DOHH2 (cell line): Measurements from ENCODE around the gene EEPD1.

Experiments
- H3F3A ChIP-seq: fragments of 200-600 bp; sonication (generic), shearing (Covaris generic); 2 replicates; pipeline ENCODE4 v1.6.0; 2016; ENCODE audit warnings: antibody characterized with exemption, mild to moderate bottlenecking; ENCODE audit not compliant: control insufficient read depth, insufficient read depth
- H3K27ac ChIP-seq: fragments of 200-600 bp; sonication (generic); 2 replicates; pipeline ENCODE4 v1.5.1; 2014; ENCODE audit warnings: low read depth, mild to moderate bottlenecking, low read length, moderate library complexity
- H3K27me3 ChIP-seq: fragments of 200-600 bp; sonication (generic); 2 replicates; pipeline ENCODE4 v1.6.1; 2014; ENCODE audit warnings: mild to moderate bottlenecking, low read length, mixed read lengths; ENCODE audit not compliant: control insufficient read depth
- H3K36me3 ChIP-seq: fragments of 200-600 bp; sonication (generic); 2 replicates; pipeline ENCODE4 v1.6.1; 2014; ENCODE audit warnings: mild to moderate bottlenecking, low read length, moderate library complexity, mixed read lengths; ENCODE audit not compliant: control insufficient read depth
- H3K4me1 ChIP-seq: fragments of 200-600 bp; sonication (generic); 2 replicates; pipeline ENCODE4 v1.6.1; 2014; ENCODE audit warnings: mild to moderate bottlenecking, low read length, mixed read lengths; ENCODE audit not compliant: control insufficient read depth
- H3K4me2 ChIP-seq: fragments of 200-600 bp; sonication (generic); 2 replicates; pipeline ENCODE4 v1.6.0; 2014; ENCODE audit warnings: mild to moderate bottlenecking, low read length, moderate library complexity
- H3K4me3 ChIP-seq: fragments of 200-600 bp; sonication (generic); 2 replicates; pipeline ENCODE4 v1.5.1; 2014; ENCODE audit warnings: mild to moderate bottlenecking, low read length, mixed read lengths
- H3K79me2 ChIP-seq: fragments of 200-600 bp; sonication (generic); 2 replicates; pipeline ENCODE4 v1.6.1; 2014; ENCODE audit warnings: mild to moderate bottlenecking, low read length, mixed read lengths; ENCODE audit not compliant: control insufficient read depth
- H3K9me2 ChIP-seq: fragments of 200-600 bp; sonication (generic); replicated peaks from 2 replicates; pipeline ENCODE4 v1.6.1; 2014; ENCODE audit warnings: mild to moderate bottlenecking, low read length, mixed read lengths; ENCODE audit not compliant: control insufficient read depth
- H3K9me3 ChIP-seq: fragments of 200-600 bp; sonication (generic); 2 replicates; pipeline ENCODE4 v1.6.1; 2014; ENCODE audit warnings: antibody characterized with exemption, low read length, mixed read lengths; ENCODE audit not compliant: control insufficient read depth, insufficient read depth
- H4K20me1 ChIP-seq: fragments of 200-600 bp; sonication (generic); 2 replicates; pipeline ENCODE4 v1.6.0; 2014; ENCODE audit warnings: low read depth, mild to moderate bottlenecking, antibody characterized with exemption, low read length, moderate library complexity; ENCODE audit not compliant: control insufficient read depth, insufficient read depth
- EZH2phosphoT487 ChIP-seq: fragments of 200-600 bp; sonication (generic); IDR thresholded peaks from 2 replicates; pipeline ENCODE4 v1.6.1; 2017; ENCODE audit warnings: borderline replicate concordance, mild to moderate bottlenecking, antibody characterized with exemption, low read length, moderate library complexity, mixed read lengths
- TF ChIP-seq, protein P1 (sequence below): fragments of 200-600 bp; sonication (generic); IDR thresholded peaks from one replicate; pipeline ENCODE4 v1.5.1; 2014; ENCODE audit warnings: antibody characterized with exemption, mild to moderate bottlenecking, low read depth, low read length; ENCODE audit not compliant: poor library complexity, severe bottlenecking

EEPD1 gene

DNA sequence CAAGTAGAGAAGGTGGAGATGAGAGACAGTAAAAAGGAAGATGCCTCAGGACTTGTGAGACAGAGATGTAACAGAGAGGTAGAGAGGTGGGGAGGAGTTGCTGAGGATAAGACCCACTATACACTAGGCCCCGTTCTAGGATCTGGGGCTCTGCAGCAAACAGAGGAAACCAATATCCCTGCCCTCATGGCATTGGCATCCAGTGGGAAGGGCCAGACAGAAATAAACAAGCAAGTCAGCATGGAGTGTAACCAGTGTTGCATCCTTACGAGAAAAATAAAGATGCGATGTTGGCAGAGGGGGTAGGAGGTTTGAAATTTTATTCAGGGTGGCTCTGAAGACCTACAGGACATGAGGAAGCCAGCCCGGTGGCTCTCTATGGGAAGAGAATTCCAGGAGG, 22.0 kb upstream of the EEPD1 start:
- no peaks in the 10 kb centered on the region for H3K9me3 ChIP-seq
- H3K27me3 ChIP-seq = no peaks in the 10 kb centered on the region
- no peaks in the 10 kb centered on the region for H3K9me2 ChIP-seq
- no peak overlapping the region for H3K27ac ChIP-seq
- H3K4me1 ChIP-seq = peaks cover 8% of the 10 kb centered on the region
- no peak overlapping the region for H3K4me3 ChIP-seq
- H3K36me3 ChIP-seq = no peaks in the 10 kb centered on the region
- H3K4me2 ChIP-seq = no peak overlapping the region
- H4K20me1 ChIP-seq = no peaks in the 10 kb centered on the region
- no peaks in the 10 kb centered on the region for H3F3A ChIP-seq
- TF ChIP-seq EZH2phosphoT487 = no peak
- TF ChIP-seq, protein P1, sequence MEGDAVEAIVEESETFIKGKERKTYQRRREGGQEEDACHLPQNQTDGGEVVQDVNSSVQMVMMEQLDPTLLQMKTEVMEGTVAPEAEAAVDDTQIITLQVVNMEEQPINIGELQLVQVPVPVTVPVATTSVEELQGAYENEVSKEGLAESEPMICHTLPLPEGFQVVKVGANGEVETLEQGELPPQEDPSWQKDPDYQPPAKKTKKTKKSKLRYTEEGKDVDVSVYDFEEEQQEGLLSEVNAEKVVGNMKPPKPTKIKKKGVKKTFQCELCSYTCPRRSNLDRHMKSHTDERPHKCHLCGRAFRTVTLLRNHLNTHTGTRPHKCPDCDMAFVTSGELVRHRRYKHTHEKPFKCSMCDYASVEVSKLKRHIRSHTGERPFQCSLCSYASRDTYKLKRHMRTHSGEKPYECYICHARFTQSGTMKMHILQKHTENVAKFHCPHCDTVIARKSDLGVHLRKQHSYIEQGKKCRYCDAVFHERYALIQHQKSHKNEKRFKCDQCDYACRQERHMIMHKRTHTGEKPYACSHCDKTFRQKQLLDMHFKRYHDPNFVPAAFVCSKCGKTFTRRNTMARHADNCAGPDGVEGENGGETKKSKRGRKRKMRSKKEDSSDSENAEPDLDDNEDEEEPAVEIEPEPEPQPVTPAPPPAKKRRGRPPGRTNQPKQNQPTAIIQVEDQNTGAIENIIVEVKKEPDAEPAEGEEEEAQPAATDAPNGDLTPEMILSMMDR = no peak
- H3K79me2 ChIP-seq = no peaks in the 10 kb centered on the region

DNA sequence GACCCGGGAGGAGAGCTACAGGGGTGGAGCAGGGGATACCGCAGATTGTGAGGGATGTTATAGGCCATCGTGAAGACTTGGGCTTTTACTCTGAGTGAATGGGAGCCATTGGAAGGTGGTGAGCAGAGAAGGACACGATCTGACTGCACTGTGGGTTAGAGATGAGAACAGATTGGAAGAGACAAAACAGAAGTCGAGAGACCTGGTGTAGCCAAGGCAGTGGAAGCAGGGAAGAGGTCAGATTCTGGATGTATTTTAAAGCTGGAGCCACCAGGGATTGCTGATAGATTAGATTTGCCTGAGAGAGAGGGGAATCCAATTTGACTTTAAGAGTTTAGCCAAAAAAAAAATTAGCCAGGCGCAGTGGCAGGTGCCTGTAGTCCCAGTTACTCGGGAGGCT, 21.6 kb upstream of the EEPD1 start:
- H3K4me3 ChIP-seq = no peak overlapping the region
- peaks cover 8% of the 10 kb centered on the region for H3K4me1 ChIP-seq
- no peaks in the 10 kb centered on the region for H3K9me3 ChIP-seq
- no peaks in the 10 kb centered on the region for H4K20me1 ChIP-seq
- H3K4me2 ChIP-seq = no peak overlapping the region
- H3F3A ChIP-seq = no peaks in the 10 kb centered on the region
- no peaks in the 10 kb centered on the region for H3K79me2 ChIP-seq
- no peaks in the 10 kb centered on the region for H3K27me3 ChIP-seq
- TF ChIP-seq, protein P1 = no peak
- no peak for TF ChIP-seq EZH2phosphoT487
- H3K27ac ChIP-seq = no peak overlapping the region
- no peaks in the 10 kb centered on the region for H3K9me2 ChIP-seq
- H3K36me3 ChIP-seq = no peaks in the 10 kb centered on the region

GRCh38 chr7:36132012-36132411, 21.0 kb upstream of the EEPD1 start:
- H3K27me3 ChIP-seq = no peaks in the 10 kb centered on the region
- peaks cover 5% of the 10 kb centered on the region for H3K4me1 ChIP-seq
- H3K79me2 ChIP-seq = no peaks in the 10 kb centered on the region
- H3K36me3 ChIP-seq = no peaks in the 10 kb centered on the region
- no peak overlapping the region for H3K4me2 ChIP-seq
- no peaks in the 10 kb centered on the region for H3K9me3 ChIP-seq
- no peak for TF ChIP-seq EZH2phosphoT487
- TF ChIP-seq, protein P1 = peak; percentile 46
- no peaks in the 10 kb centered on the region for H4K20me1 ChIP-seq
- H3K27ac ChIP-seq = no peak overlapping the region
- H3F3A ChIP-seq = no peaks in the 10 kb centered on the region
- H3K9me2 ChIP-seq = no peaks in the 10 kb centered on the region
- H3K4me3 ChIP-seq = no peak overlapping the region

GRCh38 chr7:36135700-36136099, 17.4 kb upstream of the EEPD1 start:
- no peak for TF ChIP-seq EZH2phosphoT487
- TF ChIP-seq, protein P1 = no peak
- Histone ChIP-seq H3K9me3 (no peaks in the 10 kb centered on the region), H3K4me1 (peaks cover 6% of the 10 kb centered on the region), H3K27me3 (no peaks in the 10 kb centered on the region), H3K36me3 (no peaks in the 10 kb centered on the region), H3K4me2 (no peak overlapping the region), H3K27ac (no peak overlapping the region), H4K20me1 (no peaks in the 10 kb centered on the region), H3K4me3 (no peak overlapping the region), H3K9me2 (no peaks in the 10 kb centered on the region), H3K79me2 (no peaks in the 10 kb centered on the region), H3F3A (no peaks in the 10 kb centered on the region)
